Right cardiac atrium (tissue), 5 donors: ENCODE results near the gene MED22. TPM values are rescaled to one million over a fixed set of nuclear protein-coding genes. Genes with fewer than 3 reads are reported as not detected.
"Not testable (repeated sequence)": the region's sequence is repeated elsewhere in the genome, so short reads cannot be mapped to it uniquely, and the experiment has no call there.

Experiments used
- ATAC-seq, 2 donors: fragments of 200-7000 bp; cut with Tn5 transposase; one replicate each; pipeline versions ENCODE4 v1.8.0 to v1.9.1; 2020; ENCODE audit warnings: moderate library complexity in 2 of 2, mild to moderate bottlenecking in 1 of 2
- DNase-seq, 3 donors: peaks; one replicate each; pipeline ENCODE4 v3.0.0-alpha.2; 2020
- H3K27ac ChIP-seq: one replicate; pipeline ENCODE4 v1.5.1; 2013; ENCODE audit warnings: mild to moderate bottlenecking, low read length, control low read depth, moderate library complexity
- H3K27me3 ChIP-seq: one replicate; pipeline ENCODE4 v1.6.1; 2013; ENCODE audit not compliant: control insufficient read depth, insufficient read depth
- H3K4me1 ChIP-seq: one replicate; pipeline ENCODE4 v1.6.1; 2013; ENCODE audit warnings: low read length; ENCODE audit not compliant: control insufficient read depth, insufficient read depth
- H3K4me3 ChIP-seq: one replicate; pipeline ENCODE4 v1.5.1; 2013; ENCODE audit warnings: low read length, control low read depth
- H3K9me3 ChIP-seq: one replicate; pipeline ENCODE4 v1.6.1; 2013; ENCODE audit warnings: low read length; ENCODE audit not compliant: control insufficient read depth
- WGBS: extraction: QIAGEN DNeasy Blood & Tissue Kit; methylation state at CpG from one replicate; pipeline ENCODE4 v1.1.7; 2013; 5-methylcytosine and 5-hydroxymethylcytosine counted together
- intact Hi-C, 4 donors: fragments of 100-400 bp; cut with DNase I; formaldehyde crosslinking; loops; one replicate each; pipeline versions ENCODE4 v1.11.0 to v1.14.0; 2022 to 2023
- polyA plus RNA-seq: library from polyadenylated mRNA; stranded (reverse); fragments of 200-250 nt; gene quantifications from one replicate; pipeline ENCODE4 v1.2.3, GENCODE V29; 2013
- total RNA-seq, 4 donors: library from RNA; stranded (reverse); fragmentation: NEBNext Ultra II Directional; extraction: Animal tissue kit (Norgen Biotek cat#: 25700); gene quantifications; one replicate each; pipeline ENCODE4 v1.2.1, GENCODE V29; 2021
- donor health status: healthy with polysubstance abuse.
- donor health status: DM: no; HTN: yes; CAD: no.
- donor health status: DM: no; HTN: no; CAD: no.
- donor health status: DM: no; HTN: yes; CAD: no; lungs with severe emphysema.
- donor health status: DM: yes; HTN: yes; CAD: no.

Gene MED22
- total and polyA plus RNA-seq, 5 donors, result 15.2 to 22.7 (median 19.9) TPM

- no peak for DNase-seq
- H3K27ac ChIP-seq, result no peak overlapping the region
- H3K27me3 ChIP-seq, result no peaks in the 10 kb centered on the region
- intact Hi-C loops, result loop anchor here in 1 of 4 donors (10.0 kb wide), 1 partner anchor 138 kb away; no protein-coding TSS in a partner anchor
- no peak overlapping the region for H3K4me3 ChIP-seq
- H3K9me3 ChIP-seq, result no peaks in the 10 kb centered on the region
- WGBS, result 84% methylated on average over 14 of the region's 14 CpGs
- no peak for ATAC-seq
- no peaks in the 10 kb centered on the region for H3K4me1 ChIP-seq
These were observed 25.2 kb downstream of the MED22 start for GRCh38 chr9:133322701-133323100.

GRCh38 chr9:133321411-133321935, 26.5 kb downstream of the MED22 start:
- intact Hi-C loops, result loop anchor here in 1 of 4 donors (10.0 kb wide), 1 partner anchor 137 kb away; no protein-coding TSS in a partner anchor
- Histone ChIP-seq H3K27me3 (no peaks in the 10 kb centered on the region), H3K27ac (no peak overlapping the region), H3K4me1 (no peaks in the 10 kb centered on the region), H3K9me3 (no peaks in the 10 kb centered on the region), H3K4me3 (no peak overlapping the region)
- 68% methylated on average over 13 of the region's 13 CpGs for WGBS
- no peak for DNase-seq
- ATAC-seq, result no peak

- no peak for DNase-seq
- no peak for ATAC-seq
- Histone ChIP-seq H3K27me3 (no peaks in the 10 kb centered on the region), H3K27ac (no peak overlapping the region), H3K4me1 (no peaks in the 10 kb centered on the region), H3K4me3 (no peak overlapping the region), H3K9me3 (no peaks in the 10 kb centered on the region)
- intact Hi-C loops, result loop anchor here in 1 of 4 donors (10.0 kb wide), 1 partner anchor 136 kb away; no protein-coding TSS in a partner anchor
- 76% methylated on average over 13 of the region's 13 CpGs for WGBS
These were observed 27.5 kb downstream of the MED22 start for GRCh38 chr9:133320421-133320881.

GRCh38 chr9:133317551-133317950, 30.4 kb downstream of the MED22 start:
- ATAC-seq, DNase-seq: not testable (repeated sequence)
- 78% methylated on average over 13 of the region's 13 CpGs for WGBS

GRCh38 chr9:133315997-133316396, 31.9 kb downstream of the MED22 start:
- no peak overlapping the region for H3K4me3 ChIP-seq
- intact Hi-C loops, result no loop called here
- H3K27me3 ChIP-seq, result no peaks in the 10 kb centered on the region
- 75% methylated on average over 2 of the region's 2 CpGs for WGBS
- no peak for ATAC-seq
- H3K9me3 ChIP-seq, result no peaks in the 10 kb centered on the region
- H3K27ac ChIP-seq, result no peak overlapping the region
- H3K4me1 ChIP-seq, result no peaks in the 10 kb centered on the region
- DNase-seq, result no peak

More at GRCh38 chr9:133317551-133317950, 30.4 kb downstream of the MED22 start:
- H3K4me3 ChIP-seq, H3K9me3 ChIP-seq, H3K27ac ChIP-seq, H3K27me3 ChIP-seq, intact Hi-C loops, H3K4me1 ChIP-seq: not testable (repeated sequence)

- Histone ChIP-seq H3K27me3 (no peaks in the 10 kb centered on the region), H3K27ac (no peak overlapping the region), H3K4me3 (no peak overlapping the region), H3K4me1 (no peaks in the 10 kb centered on the region), H3K9me3 (no peaks in the 10 kb centered on the region)
- ATAC-seq (no peak), DNase-seq (no peak)
- intact Hi-C loops, result no loop called here
- 81% methylated on average over 6 of the region's 6 CpGs for WGBS
These were observed 38.3 kb downstream of the MED22 start for GRCh38 chr9:133309608-133310007.

GRCh38 chr9:133307301-133307700, 40.6 kb downstream of the MED22 start:
- H3K4me3 ChIP-seq, result no peak overlapping the region
- DNase-seq, result no peak
- no peak overlapping the region for H3K27ac ChIP-seq
- intact Hi-C loops, result no loop called here
- no peaks in the 10 kb centered on the region for H3K4me1 ChIP-seq
- 73% methylated on average over 16 of the region's 16 CpGs for WGBS
- no peak for ATAC-seq
- no peaks in the 10 kb centered on the region for H3K27me3 ChIP-seq
- no peaks in the 10 kb centered on the region for H3K9me3 ChIP-seq

- WGBS, result 69% methylated on average over 31 of the region's 31 CpGs
- intact Hi-C loops, result no loop called here
- no peak for DNase-seq
- Histone ChIP-seq H3K27me3 (no peaks in the 10 kb centered on the region), H3K27ac (no peak overlapping the region), H3K4me3 (no peak overlapping the region), H3K9me3 (no peaks in the 10 kb centered on the region), H3K4me1 (no peaks in the 10 kb centered on the region)
- ATAC-seq, result no peak
These were observed 41.4 kb downstream of the MED22 start for GRCh38 chr9:133306242-133307204.

GRCh38 chr9:133305731-133306130, 42.2 kb downstream of the MED22 start:
- 88% methylated on average over 23 of the region's 23 CpGs for WGBS
- no peak overlapping the region for H3K27ac ChIP-seq
- intact Hi-C loops, result no loop called here
- ATAC-seq (no peak), DNase-seq (no peak)
- H3K27me3 ChIP-seq, result no peaks in the 10 kb centered on the region
- no peaks in the 10 kb centered on the region for H3K9me3 ChIP-seq
- no peaks in the 10 kb centered on the region for H3K4me1 ChIP-seq
- no peak overlapping the region for H3K4me3 ChIP-seq

GRCh38 chr9:133304477-133305377, 43.2 kb downstream of the MED22 start:
- DNase-seq, result no peak
- 86% methylated on average over 38 of the region's 38 CpGs for WGBS
- Histone ChIP-seq H3K4me1 (no peaks in the 10 kb centered on the region), H3K4me3 (no peak overlapping the region), H3K9me3 (no peaks in the 10 kb centered on the region), H3K27ac (no peak overlapping the region), H3K27me3 (no peaks in the 10 kb centered on the region)
- peak in 1 of 2 donors; percentile 29 for ATAC-seq
- intact Hi-C loops, result no loop called here
